ENCODE results near the gene GOLGA3.

Gene GOLGA3

DNA sequence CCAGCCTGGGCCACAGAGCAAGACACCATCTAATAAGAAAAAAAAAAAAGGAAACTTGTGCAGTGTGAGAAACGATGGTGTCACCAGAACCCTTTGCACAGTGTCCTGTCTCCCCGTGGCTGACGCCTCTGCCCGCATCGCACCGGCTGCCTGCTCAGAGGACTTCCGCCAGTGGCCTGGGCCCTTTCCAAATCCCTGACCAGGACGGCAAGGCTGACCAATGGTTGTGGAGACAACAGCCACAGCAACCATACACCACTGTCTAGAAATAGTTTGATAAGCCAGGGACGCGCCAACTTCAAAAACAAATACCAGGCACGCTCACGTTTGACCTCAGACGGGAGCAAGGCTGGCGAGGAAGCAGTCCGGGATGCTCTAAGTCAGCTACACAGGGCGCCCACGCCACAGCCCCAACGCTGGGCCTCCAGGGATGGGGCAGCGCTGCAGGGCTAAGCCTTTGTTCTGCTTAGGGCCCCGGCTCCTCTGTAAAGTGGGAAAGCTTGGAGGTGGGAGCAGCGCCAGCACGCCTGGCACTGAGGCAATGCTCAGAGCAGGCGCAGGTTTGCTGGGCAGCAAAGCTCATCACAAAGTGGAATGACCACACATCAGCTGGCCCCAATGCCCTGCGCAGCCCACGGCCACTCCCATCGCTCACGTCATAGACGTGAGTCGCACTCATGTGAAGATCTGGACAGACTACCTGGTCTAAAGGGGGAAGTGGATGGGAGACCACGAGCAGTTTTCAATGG lies 105.5 kb downstream of the GOLGA3 start:
- DNase-seq (ENCODE audit: low read depth), result no peak

DNA sequence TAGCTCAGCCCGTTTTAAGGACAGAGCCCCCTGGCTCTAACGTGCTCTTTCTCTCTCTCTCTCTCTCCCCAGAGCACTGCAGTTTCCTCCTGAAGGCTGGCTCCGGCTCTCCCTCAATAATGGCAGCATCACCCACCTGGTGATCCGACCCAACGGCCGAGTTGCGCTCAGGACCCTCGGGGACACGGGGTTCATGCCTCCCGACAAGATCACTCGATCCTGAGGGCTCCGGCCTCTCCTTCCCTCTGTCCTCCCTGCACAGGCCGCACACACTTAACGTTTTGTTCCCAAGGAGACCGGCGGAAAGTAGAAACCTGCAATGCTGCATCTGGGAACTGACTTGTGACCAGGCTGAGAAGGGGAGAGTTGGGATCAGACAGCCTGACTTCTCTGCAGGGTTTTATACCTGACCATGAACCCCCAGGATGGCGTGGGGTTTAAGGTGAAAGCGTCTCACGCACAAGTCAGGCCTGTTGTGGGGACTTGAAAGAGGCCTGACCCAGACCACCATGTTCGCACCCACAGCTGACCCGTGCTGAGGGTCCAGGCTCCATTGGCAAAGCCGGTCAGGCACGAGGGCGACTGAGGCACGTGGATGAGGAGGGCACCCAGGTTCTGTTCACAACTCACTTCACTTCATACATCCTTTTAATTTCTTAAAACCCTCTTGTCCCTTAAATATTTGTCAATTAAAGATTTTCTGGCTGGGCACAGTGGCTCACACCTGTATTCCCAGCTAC lies 107.9 kb downstream of the GOLGA3 start:
- DNase-seq (ENCODE audit: low read depth), result no peak

DNA sequence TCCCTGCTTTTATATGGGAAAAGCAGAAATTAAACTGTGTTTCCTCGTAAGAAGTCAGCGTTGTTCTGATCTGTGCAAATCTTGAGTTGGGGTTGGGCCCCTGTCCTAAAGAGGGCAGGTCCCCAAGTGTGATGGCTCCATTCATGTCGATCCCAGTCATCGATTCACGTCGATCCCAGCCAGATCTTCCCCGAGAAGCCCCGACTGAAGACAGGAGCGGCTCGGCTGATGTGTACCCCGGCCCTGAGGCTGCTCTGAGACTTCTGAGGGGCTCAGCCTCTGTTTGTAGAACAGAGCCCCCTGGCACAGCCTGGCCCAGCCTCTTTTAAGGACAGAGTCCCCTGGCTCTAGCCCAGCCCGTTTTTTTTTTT lies 108.7 kb downstream of the GOLGA3 start:
- no peak for DNase-seq (ENCODE audit: low read depth)

DNA sequence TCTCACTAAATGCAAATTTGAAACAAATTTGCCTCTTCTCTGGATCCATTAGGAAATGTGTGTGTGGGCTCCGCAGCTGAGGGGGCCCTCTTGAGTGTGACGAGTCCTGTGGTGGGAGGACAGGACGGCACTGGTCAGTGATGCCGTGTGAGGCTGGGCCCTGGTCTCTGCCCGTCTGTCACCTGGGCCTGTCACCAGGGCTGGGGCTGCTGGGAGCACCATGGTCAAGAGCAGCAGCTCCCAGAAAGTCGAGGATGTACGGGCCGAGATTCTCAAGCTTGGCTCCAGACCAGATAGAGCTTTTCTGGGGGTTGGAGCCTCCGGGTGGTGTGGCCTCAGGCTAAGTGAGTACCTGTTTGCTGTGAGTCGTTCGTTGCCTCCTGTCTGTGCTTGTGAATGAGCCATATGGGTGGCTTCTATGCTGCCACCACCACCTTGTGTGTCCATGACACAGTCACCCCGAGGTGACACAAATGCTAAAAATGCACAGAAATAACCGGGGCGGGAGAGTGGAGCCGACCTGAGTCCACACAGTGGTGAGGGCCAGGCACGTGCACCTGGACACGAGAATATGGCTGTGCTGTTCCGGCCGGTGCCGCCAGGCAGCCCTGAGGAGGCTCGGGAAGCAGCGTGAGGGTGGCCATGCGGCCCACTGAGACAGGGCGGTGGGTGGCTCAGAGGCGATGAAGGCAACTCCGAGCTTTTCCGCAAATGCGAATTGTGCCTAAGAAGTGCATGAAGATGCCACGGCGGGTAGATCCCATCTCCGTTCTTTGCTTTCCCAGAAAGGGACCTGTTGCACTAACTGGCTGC lies 109.3 kb downstream of the GOLGA3 start:
- DNase-seq (ENCODE audit: low read depth), result no peak

All from activated T-helper 1 cell treated with Interleukin-2 at 50 U/mL for 16 hours (primary cell).